ENCODE measurements around the gene NOPCHAP1. TPM values are rescaled to one million over a fixed set of nuclear protein-coding genes. Genes with fewer than 3 reads are reported as not detected.
A peak's percentile ranks its signal among the peaks of the same experiment; 100 is the strongest.
"Not testable (repeated sequence)": the region's sequence is repeated elsewhere in the genome, so short reads cannot be mapped to it uniquely, and the experiment has no call there.

NOPCHAP1 gene
- total RNA-seq, 1 experiment from 2014 or later, result 49.3 TPM

- peak; percentile 58 for TF ChIP-seq CTCF (conservative IDR thresholded peaks at IDR 0.05)
- no CpG with 5 or more reads among the region's 8 CpGs for WGBS (ENCODE audit: extremely low coverage, insufficient read length, low lambda C conversion rate)
- peaks cover 1% of the 10 kb centered on the region for H3K27me3 Mint-ChIP-seq (ENCODE audit: low read depth)
Measured at GRCh38 chr12:104976703-104977102, 9.4 kb upstream of the NOPCHAP1 start.

GRCh38 chr12:104977688-104978087 lies 8.4 kb upstream of the NOPCHAP1 start:
- not testable (repeated sequence) for H3K4me2 ChIP-seq (ENCODE audit: insufficient read depth, insufficient read length, low read length); H3K9me3 Mint-ChIP-seq; H4K5ac ChIP-seq (ENCODE audit: insufficient read length, low read depth, low read length); H3K27ac ChIP-seq (ENCODE audit: insufficient read length, low read depth, low read length); H3K4me1 Mint-ChIP-seq; H3K4me1 ChIP-seq (ENCODE audit: insufficient read depth, low read length); H2BK12ac ChIP-seq (ENCODE audit: insufficient read length, low read depth, low read length); H3K9me3 ChIP-seq (ENCODE audit: control insufficient read depth, low read depth, low read length); H3K36me3 Mint-ChIP-seq (ENCODE audit: insufficient read depth in 1 of 3, low read depth in 3 of 3); H3K27me3 ChIP-seq (ENCODE audit: insufficient read depth, low read length); H2BK5ac ChIP-seq (ENCODE audit: insufficient read length, low read length); H4K91ac ChIP-seq (ENCODE audit: insufficient read length, low read depth, low read length); H2BK15ac ChIP-seq (ENCODE audit: low read depth, low read length); H2BK120ac ChIP-seq (ENCODE audit: low read depth, low read length, poor library complexity, severe bottlenecking); DNase-seq; H3K56ac ChIP-seq (ENCODE audit: insufficient read length, low read depth, low read length); H3K23ac ChIP-seq (ENCODE audit: insufficient read length, low read depth, low read length); H4K8ac ChIP-seq (replicated peaks; ENCODE audit: insufficient read length, low read depth, low read length); H3K27me3 Mint-ChIP-seq (ENCODE audit: low read depth); H3K4ac ChIP-seq (ENCODE audit: low read depth, low read length); H3K18ac ChIP-seq (ENCODE audit: insufficient read length, low read depth, low read length); H3K9ac ChIP-seq (ENCODE audit: extremely low read depth, insufficient read length, low read length); H3K23me2 ChIP-seq (ENCODE audit: insufficient read length, low read depth, low read length, poor library complexity, severe bottlenecking); H3K79me2 ChIP-seq (ENCODE audit: insufficient read depth, low read length); H3K27ac Mint-ChIP-seq; H3K14ac ChIP-seq (ENCODE audit: insufficient read depth, low read length); H3K79me1 ChIP-seq (ENCODE audit: insufficient read depth, low read depth, low read length, poor library complexity, severe bottlenecking); H2BK20ac ChIP-seq (ENCODE audit: low read depth, low read length, poor library complexity, severe bottlenecking); H4K20me1 ChIP-seq (ENCODE audit: control insufficient read depth, insufficient read depth, insufficient read length); H3T11ph ChIP-seq (ENCODE audit: low read length); H2AK5ac ChIP-seq (ENCODE audit: insufficient read length, low read length); H2AFZ ChIP-seq (ENCODE audit: low read length); H3K4me3 Mint-ChIP-seq
- no CpG with 5 or more reads among the region's 15 CpGs for WGBS (ENCODE audit: extremely low coverage, insufficient read length, low lambda C conversion rate)

More at GRCh38 chr12:104976703-104977102, 9.4 kb upstream of the NOPCHAP1 start:
- no peaks in the 10 kb centered on the region for H3K9me3 Mint-ChIP-seq
- no peak overlapping the region for H3T11ph ChIP-seq (ENCODE audit: low read length)
- no peak overlapping the region for H2BK12ac ChIP-seq (ENCODE audit: insufficient read length, low read depth, low read length)
- peak; percentile 61 for DNase-seq
- H3K27me3 ChIP-seq (ENCODE audit: insufficient read depth, low read length), result no peaks in the 10 kb centered on the region
- no peaks in the 10 kb centered on the region for H3K4me1 ChIP-seq (ENCODE audit: insufficient read depth, low read length)
- no peak overlapping the region for H3K56ac ChIP-seq (ENCODE audit: insufficient read length, low read depth, low read length)
- H3K4me3 Mint-ChIP-seq, result no peak overlapping the region
- H2AFZ ChIP-seq (ENCODE audit: low read length), result no peak overlapping the region
- no peaks in the 10 kb centered on the region for H4K20me1 ChIP-seq (ENCODE audit: control insufficient read depth, insufficient read depth, insufficient read length)
- no peaks in the 10 kb centered on the region for H3K79me1 ChIP-seq (ENCODE audit: insufficient read depth, low read depth, low read length, poor library complexity, severe bottlenecking)
- no peak overlapping the region for H4K8ac ChIP-seq (replicated peaks; ENCODE audit: insufficient read length, low read depth, low read length)
- H4K91ac ChIP-seq (ENCODE audit: insufficient read length, low read depth, low read length), result no peak overlapping the region
- peaks cover 3% of the 10 kb centered on the region for H3K23me2 ChIP-seq (ENCODE audit: insufficient read length, low read depth, low read length, poor library complexity, severe bottlenecking)
- H2BK20ac ChIP-seq (ENCODE audit: low read depth, low read length, poor library complexity, severe bottlenecking), result no peak overlapping the region
- H2BK120ac ChIP-seq (ENCODE audit: low read depth, low read length, poor library complexity, severe bottlenecking), result no peak overlapping the region
- H3K4me2 ChIP-seq (ENCODE audit: insufficient read depth, insufficient read length, low read length), result no peak overlapping the region
- no peak overlapping the region for H3K14ac ChIP-seq (ENCODE audit: insufficient read depth, low read length)
- H3K79me2 ChIP-seq (ENCODE audit: insufficient read depth, low read length), result no peaks in the 10 kb centered on the region
- no peak overlapping the region for H3K18ac ChIP-seq (ENCODE audit: insufficient read length, low read depth, low read length)
- H3K9ac ChIP-seq (ENCODE audit: extremely low read depth, insufficient read length, low read length), result no peak overlapping the region
- H2AK5ac ChIP-seq (ENCODE audit: insufficient read length, low read length), result no peak overlapping the region
- no peak overlapping the region for H2BK5ac ChIP-seq (ENCODE audit: insufficient read length, low read length)
- H3K27ac Mint-ChIP-seq, result no peak overlapping the region
- no peaks in the 10 kb centered on the region for H3K9me3 ChIP-seq (ENCODE audit: control insufficient read depth, low read depth, low read length)
- H3K27ac ChIP-seq (ENCODE audit: insufficient read length, low read depth, low read length), result no peak overlapping the region
- no peaks in the 10 kb centered on the region for H3K36me3 Mint-ChIP-seq (ENCODE audit: insufficient read depth in 1 of 3, low read depth in 3 of 3)
- no peak overlapping the region for H2BK15ac ChIP-seq (ENCODE audit: low read depth, low read length)
- H3K4ac ChIP-seq (ENCODE audit: low read depth, low read length), result no peak overlapping the region
- H4K5ac ChIP-seq (ENCODE audit: insufficient read length, low read depth, low read length), result no peak overlapping the region
- H3K23ac ChIP-seq (ENCODE audit: insufficient read length, low read depth, low read length), result no peak overlapping the region
- H3K4me1 Mint-ChIP-seq, result no peaks in the 10 kb centered on the region

Data from H9 (cell line).